Stimulated activated CD4-positive, alpha-beta T cell treated with anti-CD3 and anti-CD28 coated beads, TNF-alpha, amount 100 ng/mL, for 24 hours (primary cell): ENCODE results near the gene FSCN2.

Experiments used
- DNase-seq, 3 experiments: peaks; one replicate each; pipeline ENCODE4 v3.0.0-alpha.2; 2020; ENCODE audit warnings: low read depth in 3 of 3

The FSCN2 gene

DNA sequence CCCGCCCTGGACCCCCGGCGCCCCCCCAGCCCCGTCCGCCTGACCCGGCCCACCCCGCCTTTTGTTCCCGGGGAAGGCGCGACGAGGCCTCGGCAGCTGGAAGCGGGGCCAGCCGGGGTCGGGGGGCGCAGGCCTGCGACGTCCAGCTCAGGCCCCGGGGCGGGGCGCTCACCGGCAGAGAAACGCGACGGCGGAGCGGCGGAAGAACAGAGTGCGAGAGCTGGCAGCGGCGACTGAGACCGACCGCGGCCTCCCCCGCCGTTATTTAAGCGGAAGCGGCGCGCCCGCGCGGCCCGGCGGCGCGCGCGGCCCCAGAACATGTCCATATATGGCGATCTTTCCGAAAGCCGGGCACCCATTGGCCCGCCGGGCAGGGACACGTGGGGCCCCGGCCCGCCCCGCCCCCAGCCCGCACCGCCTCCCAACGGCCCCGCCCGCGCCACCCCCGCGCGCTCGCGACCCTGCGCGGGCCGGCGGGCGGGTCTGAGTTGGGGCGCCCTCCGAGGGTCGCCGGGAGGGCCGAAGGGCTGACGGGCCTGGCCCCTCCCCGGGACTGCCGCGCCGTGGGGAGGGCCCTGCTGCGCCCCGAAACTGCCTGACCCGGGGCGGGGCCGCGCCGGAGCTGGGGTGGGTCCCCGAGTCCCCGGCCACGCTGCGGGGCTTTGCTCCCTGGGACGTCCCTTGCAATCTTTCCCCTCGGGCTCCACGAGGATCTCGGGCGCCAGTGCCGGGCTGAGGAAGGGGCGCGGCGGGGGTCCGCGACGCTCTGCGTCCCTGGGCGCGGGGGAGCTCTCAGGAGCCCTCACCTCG, 15.4 kb upstream of the FSCN2 start, which contains the start of gene ACTG1:
TSS of gene ACTG1 (minus strand) at position 238 of the 810 bp plus-strand sequence. CDS start 445 bp downstream, outside the sequence.
- DNase-seq = peak; percentile 82 to 89 (median 83)

DNA sequence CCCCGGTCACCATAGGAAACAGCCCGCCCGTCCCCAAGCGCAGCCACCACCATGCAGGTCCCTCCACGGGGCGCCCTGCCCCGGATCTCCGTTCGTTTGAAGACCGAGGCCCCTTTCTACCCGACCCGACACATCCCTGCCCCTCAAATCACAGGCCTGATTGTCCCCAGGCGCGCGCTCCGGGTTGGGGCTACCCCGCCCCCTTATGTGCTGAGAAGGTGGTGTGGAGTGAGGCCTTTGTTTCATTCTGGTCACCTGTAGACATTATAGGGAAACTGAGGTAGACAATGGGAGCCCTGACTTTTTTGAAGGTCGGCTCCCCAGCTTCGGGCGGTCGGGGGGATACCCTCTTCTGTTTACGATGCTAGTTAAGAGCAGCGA, 14.8 kb upstream of the FSCN2 start:
- DNase-seq = peak in 2 of 3 experiments; percentile 41 to 64

DNA sequence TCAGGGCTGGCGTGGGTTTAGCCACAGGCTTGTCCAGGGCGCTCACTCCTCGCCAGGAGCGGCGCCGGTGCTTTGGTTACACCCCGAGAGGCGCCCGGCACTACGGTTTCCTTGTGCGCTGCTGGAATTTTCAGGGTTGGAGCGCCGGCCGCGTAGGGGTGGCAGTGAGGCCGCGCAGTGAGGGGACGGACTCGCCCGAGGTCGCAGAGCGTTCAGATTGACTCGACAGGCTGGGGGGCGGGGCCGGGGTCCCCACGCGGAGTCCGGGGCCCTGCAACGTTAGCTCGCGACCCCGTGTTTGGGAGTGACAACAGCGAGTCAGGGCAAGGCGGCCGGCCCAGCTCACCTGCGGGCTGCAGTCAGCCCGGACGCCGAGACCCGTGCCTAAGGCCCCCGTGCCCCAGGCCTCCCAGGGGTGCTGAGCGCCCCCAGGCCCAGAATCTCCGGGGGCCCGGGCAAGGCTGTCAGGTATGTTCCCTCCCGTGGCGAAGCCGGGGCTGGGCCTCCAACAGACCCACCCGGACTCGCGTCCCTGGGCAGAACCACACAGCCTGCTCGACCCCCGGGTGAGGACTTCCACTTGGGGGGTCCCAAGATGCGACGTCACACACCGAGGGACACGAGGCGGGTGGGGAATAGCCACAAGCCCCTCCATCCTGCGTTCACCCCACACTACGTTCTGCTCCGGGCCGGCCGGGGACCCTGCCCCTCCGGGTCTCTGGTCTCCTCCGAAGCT, 14.3 kb upstream of the FSCN2 start:
- DNase-seq = peak in 1 of 3 experiments; percentile 57

DNA sequence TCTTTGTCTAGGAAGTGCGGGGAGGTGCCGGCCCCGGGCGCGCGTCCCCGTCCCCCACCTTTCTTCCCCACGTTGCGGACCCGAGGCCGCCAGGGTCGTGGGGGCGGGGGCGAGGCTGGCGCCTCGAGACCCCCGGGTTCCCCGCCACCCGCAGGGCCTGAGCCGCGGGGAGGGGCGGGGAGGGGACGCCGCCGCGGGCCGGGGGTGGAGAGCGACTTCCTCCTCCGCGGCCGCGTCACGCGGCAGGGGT, 13.8 kb upstream of the FSCN2 start:
- no peak for DNase-seq

DNA sequence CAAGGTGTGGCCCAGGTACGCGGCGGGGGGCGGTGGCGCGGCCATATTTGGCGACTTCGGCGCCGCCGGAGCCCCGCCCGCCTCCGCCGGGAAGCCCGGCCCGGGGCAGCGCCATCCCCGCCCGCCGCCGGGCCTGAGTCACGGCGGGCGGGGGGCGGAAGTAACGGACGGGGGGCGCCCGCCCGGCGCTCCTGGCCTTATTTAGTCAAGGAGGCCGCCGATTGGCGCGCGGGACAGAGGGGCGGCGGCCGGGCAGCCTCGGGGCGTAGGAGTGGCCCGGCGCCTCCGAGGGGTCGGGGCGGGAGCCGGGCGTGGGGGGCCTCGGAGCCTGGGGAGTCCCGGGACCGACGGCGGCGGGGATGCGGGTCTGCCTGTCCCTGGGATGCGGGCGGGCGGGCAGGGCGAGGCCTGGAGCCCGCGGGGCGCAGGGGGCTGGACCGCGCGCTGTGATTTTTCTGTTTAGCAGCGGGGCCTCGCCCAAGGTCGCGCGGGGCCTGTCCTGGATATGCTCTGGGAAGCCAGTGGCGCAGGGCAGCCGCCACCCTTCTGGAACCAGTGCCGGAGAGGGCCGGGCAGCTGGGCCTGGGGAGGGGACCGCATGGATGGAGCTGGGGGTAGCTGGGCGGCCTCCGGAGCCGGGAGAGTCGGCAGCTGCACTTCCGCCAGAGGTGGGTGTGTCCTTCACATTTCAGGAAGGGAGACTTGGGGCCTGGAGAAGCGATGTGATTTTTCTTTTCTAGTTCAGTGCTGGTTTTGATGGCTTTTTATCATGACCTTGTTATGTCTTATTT, 13.2 kb upstream of the FSCN2 start:
- DNase-seq = peak in 2 of 3 experiments; percentile 53 to 80

DNA sequence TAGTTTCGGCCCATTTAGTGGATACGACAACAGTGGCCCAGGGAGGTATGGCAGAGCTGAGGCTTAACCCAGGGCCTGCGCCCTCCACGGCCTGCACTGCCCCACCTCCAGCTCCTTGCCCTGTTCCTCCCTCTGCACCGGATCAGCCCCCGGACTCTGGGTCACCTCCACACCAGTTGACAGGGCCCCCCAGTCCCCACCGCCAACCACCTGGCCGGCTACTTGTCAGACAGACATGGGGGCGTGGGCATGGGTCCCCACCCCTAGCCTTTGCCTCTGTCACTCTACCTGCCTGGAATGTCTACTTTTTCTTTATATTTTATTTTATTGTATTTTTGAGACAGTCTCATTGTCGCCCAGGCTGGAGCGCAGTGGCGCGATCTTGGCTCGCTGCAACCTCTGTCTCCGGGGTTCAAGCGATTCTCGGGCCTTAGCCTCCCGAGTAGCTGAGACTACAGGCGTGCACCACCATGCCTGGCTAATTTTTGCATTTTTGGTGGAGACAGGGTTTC, 12.6 kb upstream of the FSCN2 start:
- no peak for DNase-seq

DNA sequence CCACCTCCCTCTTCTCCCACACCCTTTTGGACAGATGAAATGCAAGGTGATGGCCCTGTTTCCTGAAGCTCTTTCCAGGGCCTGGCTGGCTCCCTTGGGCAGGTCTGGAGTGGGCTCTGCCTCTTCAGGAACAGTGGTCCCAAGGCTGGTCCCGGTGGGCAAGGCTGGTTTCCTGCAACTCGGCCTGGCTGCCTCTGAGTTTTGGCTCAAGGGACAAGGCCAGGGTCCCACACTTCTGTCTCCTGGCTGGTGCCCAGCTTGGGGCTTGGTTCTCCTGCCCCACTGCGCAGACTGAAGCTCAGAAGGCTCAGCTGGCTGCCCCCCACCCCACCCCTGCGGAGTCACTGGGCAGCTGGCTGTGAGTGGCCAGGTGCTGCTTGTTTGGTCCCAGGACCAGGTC, 11.7 kb upstream of the FSCN2 start:
- DNase-seq = no peak

DNA sequence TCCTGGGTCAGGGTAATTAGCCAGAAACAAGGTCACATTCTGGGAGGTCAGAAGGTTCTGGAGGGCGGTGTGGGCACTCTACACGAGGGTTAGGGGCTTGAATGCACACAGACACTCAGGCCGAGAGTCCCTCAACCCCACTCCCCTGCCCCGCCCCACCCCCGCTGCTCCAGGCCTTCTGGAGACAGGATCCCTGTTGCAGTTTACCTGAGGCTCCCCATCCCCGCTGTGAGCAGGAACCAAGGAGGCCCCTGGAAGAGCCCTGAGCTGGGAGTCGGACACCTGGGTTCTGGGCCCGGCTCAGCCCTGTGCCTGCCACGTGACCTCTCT, 11.2 kb upstream of the FSCN2 start:
- DNase-seq = no peak

DNA sequence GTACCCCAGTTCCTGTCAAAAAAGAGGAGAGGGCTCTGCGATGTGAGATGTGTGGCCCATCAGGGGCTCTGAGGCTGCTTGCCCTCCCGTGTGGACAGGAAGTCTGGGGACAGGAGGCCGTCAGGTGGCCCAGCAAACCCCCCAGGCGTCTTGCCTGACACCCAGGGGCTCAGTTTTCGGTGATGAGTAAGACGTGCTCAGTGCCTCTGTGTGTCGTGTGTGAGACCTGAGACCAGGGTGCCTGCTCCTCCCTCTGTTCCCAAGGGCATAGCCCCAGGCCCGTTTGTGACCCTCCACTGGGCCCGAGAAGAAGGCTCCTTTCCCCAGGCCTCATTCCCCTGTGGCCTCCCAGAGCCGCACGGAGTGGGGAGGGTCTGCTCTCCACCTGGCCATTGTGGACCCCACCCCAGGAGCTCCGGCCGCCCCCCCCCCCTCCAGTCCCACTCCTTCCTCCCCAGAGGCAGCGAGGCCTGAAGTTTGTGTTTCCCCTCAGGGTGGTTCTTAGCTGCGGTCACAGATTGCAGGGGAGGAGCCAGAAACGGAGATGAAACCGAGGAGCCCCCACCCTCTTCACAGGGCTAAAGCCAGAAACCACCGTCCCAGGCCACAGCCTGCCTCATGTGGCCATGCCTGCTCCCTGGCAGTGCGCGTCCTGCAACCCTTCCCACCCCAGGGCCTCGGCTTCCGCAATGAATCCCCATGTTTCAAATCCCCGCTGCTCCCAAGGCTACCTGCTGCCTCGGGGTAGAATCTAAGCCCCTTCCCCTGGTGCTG, 10.7 kb upstream of the FSCN2 start:
- DNase-seq = no peak

DNA sequence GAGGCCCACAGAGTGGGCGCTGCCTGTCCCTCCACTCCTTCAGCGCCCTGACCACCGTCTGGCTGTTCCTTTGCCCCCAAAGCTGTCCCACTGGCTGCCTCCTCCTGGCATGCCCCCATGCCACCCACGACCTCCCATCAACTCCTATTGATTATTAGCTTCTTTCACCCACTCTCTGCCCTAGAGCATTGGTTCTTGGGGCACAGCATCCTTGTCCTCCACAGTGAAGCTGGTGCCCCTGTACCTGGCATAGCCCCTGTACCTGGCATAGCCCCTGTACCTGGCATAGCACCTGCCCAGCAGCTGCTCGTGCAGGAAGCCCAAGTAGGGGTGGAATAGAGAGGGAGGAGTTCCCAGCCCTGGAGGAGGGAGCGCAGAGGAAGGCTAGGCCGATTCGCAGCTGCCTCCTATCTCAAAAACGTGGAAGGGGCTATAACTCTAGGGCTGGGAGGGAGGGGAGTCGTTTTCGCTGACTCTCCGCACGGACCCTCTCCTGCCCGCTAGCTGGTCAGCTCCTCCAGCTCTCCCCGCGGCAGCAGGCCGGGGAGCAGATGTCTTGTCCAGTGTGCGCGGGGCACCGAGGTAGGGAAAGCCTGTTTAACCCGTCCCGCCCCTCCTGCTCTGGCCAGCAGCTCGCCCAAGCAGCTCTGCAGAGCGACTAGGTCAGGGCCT, 9.9 kb upstream of the FSCN2 start:
- no peak for DNase-seq

DNA sequence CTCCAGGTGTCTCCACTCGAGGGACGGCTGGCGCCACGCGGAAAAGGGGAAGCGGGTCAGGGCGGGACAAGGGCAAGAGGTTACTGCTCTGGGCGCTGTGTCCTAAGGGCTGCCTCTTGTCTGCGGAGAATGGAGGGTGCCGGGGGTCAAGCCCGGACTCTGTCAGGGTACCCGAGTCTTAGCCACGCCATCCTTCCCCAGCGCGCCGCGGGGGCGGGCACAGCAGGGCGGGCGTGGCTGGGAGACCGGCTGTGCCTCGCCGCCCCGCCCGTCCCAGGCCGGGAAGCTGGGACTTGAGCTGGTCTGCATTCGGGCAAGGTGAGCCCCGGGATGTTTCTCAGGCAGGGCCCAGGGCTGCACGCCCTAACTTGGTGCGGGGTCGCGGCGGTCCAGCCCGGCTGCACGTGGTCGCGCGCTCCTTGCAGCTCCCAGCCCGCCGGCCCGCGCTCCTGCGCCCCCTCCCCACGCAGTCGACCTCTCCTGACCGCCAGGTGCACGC, 9.3 kb upstream of the FSCN2 start:
- DNase-seq = no peak

DNA sequence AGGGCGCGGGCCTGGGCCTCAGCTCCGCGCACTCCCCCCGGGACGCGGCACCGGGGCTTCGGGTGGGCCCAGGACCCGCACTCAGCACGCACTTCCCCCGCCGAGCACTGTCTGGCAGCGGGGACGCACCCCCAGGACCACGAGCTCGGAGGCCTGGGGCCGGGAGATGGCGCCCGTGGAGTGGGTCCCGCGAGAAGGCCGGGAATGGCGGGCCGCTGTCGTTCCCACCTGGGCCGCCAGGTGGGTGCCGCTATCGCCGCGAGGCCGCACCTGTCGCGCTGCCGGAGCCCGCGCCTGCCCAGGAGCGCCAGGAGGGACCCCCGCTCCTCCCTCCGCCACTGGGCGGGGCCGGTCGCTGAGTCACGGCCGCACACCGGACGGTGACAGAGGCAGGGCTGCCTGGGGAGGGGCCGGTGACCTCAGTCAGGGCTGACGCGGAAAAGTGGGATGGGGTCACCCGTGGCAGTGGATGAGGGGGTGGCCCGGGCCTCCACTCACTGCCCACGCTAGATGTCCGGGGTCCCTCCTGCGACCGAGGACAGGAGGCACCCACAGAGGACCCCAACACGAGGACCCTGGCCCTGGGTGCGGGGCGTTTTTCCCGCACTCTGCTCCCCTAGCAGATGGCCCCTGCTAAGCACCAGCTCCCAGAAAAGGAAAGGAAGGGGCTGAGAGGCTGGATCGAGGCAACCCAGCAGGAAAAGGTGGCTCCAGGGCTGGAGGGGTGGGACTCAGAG, 8.7 kb upstream of the FSCN2 start:
- DNase-seq = peak in 2 of 3 experiments; percentile 16 to 66

DNA sequence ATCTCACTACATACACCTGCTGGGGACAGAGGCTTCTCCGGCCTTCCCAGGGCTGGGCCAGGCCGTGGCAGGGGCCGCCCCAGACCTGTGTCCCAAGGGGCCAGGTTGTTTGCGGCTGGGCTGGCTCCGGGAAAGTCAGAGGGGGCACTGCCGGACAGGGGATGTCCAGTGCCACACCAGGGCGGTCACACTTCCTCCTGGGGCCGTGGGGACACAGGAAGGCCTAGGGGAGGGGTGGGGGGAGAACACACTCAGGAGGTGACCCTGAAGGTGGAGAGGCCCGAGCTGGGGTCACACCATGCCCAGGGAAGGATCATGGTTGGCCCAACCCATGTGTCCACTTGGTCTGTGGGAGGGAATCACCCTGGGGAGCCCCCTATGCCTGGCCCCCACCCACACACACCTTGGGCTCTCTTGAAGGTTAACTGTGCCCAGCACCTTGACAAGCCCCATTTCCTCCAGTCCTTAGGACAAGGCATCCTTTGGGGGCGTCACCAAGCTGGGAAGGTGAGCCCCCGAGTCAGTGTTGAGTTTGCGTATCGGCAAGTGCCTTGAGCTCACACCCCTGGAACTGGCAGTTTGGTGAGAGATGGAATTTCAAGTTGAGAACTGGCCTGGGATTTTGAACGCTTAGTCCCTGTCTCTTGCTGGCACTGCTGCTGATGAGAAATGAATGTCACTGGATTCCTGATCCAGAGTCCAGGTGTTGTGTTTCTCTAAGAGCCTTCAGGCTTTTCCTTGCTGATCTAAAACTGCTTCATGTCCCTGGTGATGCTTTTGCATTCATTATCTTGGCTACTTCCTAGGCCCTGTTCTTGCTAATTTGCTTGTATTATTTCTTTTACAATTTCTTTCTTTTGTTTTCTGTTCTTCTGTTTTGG, 7.9 kb upstream of the FSCN2 start:
- no peak for DNase-seq

DNA sequence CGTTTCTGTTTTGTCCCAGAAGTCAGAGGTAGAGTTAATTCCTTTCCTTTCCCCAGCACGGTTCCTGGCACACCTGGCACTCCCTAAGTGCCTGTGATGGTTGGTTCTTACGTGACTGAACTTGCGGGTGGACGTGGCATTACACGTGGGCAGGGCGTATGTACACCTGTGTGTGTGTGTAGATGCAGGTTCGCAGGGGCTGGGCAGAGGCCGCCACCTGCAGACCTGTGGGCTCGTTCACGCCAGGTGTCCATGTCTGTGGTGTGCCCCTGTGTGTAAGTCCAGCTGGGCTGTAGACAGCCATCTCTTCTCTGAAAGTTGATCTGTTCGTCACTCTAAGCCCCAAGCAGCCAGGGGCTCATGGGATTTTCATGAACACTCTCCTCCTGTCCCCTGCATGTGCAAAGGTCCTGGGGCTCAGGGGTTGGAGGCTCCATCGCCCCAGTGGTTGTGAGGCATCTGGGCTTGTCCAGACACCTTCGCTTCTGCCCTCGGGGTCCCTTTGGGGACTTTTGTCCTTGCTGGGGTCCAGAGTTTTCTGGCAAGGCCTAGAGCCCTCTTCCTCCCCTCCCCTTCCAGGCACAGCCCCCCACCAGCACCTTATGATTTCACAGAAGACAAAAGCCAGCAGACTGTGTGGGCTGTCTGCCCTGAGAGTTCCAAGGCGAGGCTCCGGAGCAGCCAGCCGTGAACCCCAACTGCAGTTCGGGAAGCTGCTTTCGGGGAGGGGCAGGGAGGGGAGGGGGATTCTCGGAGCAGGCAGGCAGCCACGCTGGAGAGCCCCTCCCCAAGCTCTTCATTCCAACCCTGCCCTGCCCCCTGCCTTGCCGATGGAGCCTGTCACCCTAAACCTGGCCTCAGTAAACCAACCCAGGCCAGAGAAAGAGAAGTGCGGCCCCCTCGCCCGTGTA, 5.4 kb upstream of the FSCN2 start:
- DNase-seq = no peak

DNA sequence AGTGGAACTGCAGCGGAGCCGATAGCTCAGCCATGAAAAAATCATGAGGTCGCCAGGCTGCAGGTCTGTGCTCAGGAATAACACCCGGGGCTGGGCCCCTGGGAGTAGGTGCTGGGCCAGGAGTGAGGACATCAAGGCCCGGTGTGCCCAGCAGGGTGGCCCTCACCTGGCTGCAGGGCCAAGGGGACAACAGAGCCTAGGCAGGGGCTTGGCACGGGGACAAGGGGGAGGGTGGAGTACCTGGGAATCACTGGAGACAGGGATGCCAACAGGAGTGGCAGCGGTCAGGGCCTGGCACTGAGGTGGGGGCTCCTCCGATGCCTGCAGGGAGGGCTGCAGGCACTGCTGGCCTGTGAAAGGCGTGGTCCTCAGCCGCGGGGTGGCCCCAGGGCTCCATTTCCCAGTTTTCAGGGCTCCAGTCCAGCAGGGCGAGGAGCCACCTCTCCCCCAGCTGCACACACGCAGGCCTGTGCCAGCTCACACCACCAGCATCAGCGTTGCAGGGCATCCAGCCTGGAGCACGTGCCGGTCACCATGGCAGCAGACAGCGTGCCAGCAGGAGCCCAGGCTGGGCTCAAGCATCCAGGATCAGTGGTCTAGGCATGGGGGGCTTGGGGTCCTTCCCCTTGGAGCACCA, 4.7 kb upstream of the FSCN2 start:
- no peak for DNase-seq

DNA sequence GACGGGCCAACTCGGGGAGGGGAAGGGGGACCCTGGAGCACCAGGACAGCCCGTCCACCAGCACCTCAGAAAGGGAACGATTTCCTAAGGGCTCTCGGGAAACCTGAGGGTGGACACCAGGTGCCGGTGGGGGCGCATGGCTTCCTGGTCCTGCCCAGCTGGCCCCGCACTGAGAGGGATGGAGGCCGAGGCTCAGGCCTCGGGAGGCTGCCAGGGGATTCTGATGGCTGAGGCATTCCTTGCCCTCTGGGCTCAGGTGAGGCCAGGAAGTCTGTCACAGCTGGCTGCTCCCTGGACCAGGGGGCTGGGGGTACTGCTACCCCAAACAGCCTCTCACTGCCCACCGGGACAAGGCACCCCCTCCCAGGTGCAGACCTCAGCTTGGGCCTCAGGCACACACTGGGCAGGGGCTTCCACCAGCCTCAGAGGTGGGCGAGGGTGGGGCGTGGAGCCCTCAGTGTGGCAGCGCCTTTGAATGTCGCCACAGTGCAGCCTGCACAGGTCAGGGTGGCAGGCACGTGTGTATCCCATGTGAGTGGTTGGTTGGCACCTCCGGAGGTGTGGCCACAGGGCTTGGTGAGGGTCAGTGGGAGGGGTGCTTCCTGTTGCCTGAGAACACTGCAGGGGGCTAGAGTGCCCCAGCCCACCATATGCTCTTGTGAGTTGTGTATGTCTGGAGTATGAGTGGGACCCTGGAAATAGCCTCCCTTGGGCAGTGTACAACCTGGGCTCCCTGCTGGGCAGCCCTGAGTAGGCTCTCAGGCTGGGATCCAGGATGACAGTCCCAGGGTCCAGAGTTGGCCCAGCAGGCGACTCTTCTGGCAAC, 3.9 kb upstream of the FSCN2 start:
- DNase-seq = no peak

DNA sequence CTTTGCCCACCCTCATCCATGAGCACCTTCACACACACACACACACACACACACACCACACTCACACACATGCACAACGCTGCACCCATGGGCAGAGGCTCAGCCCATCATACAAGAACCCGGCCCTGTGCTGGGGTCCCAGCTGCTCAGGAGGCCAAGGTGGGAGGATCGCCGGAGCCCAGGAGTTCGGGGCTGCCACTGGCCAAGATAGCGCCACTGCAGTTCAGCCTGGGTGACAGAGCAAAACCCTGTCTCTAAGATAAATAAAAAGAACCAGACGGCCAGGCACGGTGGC, 3.4 kb upstream of the FSCN2 start:
- no peak for DNase-seq
